22Rv1 (cell line): ENCODE data around the gene RAB8A.

Experiments used
- ZFX ChIP-seq: fragments of 450-650 bp; IDR thresholded peaks from 2 replicates; pipeline ENCODE4 v1.6.1; 2017; ENCODE audit warnings: antibody characterized with exemption, borderline replicate concordance
- TF ChIP-seq, protein P1 (sequence below): fragments of 450-650 bp; IDR thresholded peaks from 2 replicates; pipeline ENCODE4 v1.5.1; 2017; ENCODE audit warnings: mild to moderate bottlenecking

DNA sequence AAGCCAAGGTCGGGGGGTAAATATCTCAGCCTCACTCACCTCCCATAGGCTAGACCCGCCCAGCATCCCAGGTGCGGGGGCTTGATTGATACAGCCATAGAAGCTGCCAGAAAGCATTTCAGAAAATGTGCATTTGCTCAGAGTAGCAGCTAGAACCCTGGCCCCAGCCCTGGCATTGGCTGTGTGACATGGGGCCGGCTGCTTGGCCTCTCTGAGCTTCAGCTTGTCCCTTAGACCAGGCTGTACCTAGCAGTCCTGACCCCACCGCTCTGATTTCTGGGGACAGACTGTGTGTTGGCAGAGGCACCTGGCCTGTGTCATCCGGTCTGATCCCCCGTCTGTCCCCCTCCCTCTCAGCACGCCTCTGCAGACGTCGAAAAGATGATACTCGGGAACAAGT, 15.4 kb downstream of the RAB8A start:
- TF ChIP-seq, protein P1, sequence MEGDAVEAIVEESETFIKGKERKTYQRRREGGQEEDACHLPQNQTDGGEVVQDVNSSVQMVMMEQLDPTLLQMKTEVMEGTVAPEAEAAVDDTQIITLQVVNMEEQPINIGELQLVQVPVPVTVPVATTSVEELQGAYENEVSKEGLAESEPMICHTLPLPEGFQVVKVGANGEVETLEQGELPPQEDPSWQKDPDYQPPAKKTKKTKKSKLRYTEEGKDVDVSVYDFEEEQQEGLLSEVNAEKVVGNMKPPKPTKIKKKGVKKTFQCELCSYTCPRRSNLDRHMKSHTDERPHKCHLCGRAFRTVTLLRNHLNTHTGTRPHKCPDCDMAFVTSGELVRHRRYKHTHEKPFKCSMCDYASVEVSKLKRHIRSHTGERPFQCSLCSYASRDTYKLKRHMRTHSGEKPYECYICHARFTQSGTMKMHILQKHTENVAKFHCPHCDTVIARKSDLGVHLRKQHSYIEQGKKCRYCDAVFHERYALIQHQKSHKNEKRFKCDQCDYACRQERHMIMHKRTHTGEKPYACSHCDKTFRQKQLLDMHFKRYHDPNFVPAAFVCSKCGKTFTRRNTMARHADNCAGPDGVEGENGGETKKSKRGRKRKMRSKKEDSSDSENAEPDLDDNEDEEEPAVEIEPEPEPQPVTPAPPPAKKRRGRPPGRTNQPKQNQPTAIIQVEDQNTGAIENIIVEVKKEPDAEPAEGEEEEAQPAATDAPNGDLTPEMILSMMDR: no peak
- no peak for TF ChIP-seq ZFX
